Activated effector memory CD4-positive, alpha-beta T cell treated with Interleukin-2 at 50 U/mL for 16 hours (primary cell): Measurements from ENCODE around the gene CLUH.
"Not testable (repeated sequence)": the region's sequence is repeated elsewhere in the genome, so short reads cannot be mapped to it uniquely, and the experiment has no call there.

Experiments used
- DNase-seq: peaks from one replicate; pipeline ENCODE4 v3.0.0-alpha.2; 2020

Gene CLUH

DNA sequence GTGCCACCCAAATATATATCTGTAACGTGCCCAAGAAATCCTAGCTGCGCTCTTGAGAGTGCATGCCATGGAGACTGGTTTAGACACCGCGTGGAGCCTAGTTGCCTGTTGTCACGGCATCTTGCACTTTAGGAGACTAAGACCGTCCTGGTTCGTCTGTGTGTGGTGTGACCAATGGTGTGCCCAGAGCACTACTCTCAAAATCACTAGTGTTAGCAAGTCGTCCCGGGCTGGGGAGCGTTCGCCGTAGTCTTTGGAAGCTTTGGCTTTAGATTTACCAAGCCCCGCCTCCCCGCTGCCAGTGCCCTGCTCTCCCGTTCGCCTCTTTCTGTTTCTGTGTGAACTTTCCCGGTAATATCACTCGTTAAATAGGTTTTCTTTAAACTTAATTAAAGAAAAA lies 27.0 kb downstream of the CLUH start:
- no peak for DNase-seq

DNA sequence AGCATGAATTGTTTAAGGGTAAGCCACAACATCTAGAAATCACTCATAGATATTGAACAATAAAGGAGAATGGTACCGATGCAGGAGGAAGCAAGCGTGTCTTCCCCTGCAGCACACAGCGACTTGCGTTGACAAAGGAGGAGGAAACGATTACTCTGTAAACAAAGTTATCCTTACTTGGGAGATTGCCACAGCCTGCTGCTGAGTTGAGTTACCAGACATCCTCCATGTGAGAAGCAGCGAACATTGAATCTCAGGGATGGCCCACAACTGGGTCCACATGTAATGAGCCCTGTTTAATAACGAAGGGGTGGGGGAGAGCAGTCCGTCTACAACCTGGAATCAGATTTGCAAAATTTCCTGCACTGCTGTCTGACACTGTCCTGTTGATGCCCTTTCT lies 27.7 kb downstream of the CLUH start:
- no peak for DNase-seq

DNA sequence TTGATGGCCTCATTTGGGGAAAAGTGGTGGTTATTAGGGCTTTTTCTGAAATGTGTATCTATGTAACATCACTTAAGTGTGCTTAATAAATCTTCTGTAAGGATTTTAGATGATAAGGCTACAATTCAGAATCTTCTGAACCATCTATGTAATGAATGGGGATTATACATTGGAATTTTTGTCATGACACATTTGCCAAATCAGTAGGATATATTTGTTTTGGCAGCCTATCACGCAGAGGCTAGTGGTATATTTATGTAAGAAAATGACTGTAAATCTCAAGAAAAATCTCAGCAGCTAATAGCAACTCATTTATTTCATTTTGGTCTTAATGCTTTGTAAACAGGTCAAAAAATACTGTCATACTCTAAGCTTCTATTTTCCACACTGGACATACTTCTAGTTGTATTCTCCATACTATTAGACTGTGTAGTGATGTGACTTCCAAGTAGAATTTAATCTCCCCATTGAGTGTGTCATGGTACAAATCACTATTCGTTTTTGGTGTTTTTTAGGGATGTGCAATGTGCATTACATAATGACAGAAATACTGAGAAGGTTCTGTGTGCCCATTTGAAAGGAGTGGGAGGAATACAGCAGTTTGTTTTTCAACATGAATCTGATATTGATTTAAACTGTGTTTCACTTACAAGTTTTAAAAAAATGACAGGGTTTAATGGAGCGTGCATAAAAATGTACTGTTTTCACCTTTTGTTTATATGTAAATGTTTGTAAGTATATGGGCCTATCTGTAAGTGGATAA lies 29.2 kb downstream of the CLUH start:
- no peak for DNase-seq

GRCh38 chr17:2681650-2682049 lies 29.9 kb downstream of the CLUH start:
- DNase-seq = no peak

DNA sequence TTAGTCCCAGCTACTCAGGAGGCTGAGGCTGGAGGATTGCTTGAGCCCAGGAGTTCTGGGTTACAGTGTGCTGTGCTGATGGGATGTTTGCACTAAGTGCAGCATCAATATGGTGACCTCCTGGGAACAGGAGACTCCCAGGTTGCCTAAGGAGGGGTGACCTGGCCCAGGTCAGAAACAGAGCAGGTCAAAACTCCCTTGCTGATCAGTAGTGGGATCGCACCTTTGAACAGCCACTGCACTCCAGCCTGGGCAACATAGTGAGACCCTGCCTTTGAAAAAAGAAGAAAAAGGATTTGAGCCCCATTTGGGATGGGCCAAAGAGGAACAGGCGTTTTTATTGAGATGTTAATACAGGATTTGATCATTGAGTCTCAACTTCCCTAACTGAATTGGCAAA lies 30.6 kb downstream of the CLUH start:
- DNase-seq = no peak

DNA sequence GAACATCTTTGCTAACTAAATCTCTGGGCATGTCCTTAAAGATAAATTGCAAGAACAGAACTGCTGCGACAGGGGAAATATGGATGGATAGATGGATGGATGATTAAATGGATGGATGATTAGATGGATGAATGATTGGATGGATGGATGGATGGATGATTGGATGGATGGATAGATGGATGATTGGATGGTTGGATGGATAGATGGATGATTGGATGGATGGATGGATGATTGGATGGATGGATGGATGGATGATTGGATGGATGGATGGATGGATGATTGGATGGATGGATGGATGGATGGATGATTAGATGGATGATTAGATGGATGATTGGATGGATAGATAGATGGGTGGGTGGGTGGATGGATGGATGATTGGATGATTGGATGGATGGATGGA lies 32.3 kb downstream of the CLUH start:
- DNase-seq = not testable (repeated sequence)

- no peak for DNase-seq
Measured at GRCh38 chr17:2672026-2672425, 39.5 kb downstream of the CLUH start.

DNA sequence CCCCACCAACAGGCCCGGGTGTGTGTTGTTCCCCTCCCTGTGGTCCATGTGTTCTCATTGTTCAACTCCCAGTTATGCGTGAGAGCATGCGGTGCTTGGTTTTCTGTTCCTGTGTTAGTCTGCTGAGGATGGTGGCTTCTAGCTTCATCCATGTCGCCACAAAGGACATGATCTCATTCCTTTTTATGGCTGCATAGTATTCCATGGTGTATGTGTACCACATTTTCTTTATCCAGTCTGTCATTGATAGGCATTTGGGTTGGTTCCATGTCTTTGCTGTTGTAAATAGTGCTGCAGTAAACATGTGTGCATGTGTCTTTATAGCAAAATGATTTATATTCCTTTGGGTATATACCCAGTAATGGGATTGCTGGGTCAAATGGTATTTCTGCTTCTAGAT lies 51.2 kb downstream of the CLUH start:
- not testable (repeated sequence) for DNase-seq

DNA sequence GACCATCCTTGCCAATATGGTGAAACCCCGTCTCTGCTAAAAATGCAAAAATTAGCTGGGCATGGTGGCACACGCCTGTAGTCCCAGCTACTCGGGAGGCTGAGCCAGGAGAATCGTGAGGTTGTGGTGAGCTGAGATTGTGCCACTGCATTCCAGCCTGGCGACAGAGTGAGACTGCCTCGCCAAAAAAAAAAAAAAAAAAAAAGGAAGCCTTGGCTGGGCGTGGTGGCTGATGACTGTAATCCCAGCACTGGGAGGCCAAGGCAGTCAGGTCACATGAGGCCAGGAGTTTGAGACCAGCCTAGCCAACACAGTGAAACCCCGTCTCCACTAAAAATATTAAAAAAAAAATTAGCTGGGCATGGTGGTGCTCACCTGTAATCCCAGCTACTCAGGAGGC lies 52.2 kb downstream of the CLUH start:
- not testable (repeated sequence) for DNase-seq

DNA sequence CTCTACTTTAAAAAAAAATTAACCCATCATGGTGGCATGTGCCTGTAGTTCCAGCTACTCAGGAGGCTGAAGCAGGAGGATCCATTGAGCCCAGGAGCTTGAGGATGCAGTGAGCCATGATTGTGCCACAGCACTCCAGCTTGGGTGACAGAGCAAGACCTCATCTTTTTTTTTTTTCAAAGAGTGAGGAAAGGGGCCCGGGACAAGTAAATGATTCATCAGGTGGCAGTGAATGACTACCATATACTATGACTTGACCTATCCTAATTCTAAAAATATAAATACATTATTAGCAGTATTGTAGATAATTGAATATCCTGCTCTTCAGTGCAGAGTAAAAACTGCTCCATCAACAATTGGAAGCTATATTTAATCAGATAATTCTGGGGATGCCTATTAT lies 55.3 kb downstream of the CLUH start:
- DNase-seq = no peak

DNA sequence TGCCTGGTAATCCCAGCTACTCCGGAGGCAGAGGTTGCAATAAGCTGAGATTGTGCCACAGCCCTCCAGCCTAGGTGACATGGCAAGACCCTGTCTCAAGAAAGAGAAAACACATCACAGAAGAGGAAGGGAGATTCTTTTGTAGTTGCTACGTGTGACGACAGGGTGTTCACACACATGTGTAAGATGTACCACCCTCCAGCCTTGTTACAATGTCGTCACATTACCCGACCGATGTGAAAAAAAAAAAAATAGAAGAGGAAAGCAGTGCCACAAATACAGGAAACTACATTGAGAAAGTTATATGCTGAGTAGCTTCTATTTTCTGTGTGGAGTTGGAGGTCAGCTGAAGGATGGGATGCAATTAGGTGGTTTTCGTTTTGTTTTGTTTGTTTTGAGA lies 56.0 kb downstream of the CLUH start:
- DNase-seq = no peak

GRCh38 chr17:2652911-2653310 lies 58.7 kb downstream of the CLUH start:
- not testable (repeated sequence) for DNase-seq

- DNase-seq = no peak
Measured at GRCh38 chr17:2649191-2649590, 62.4 kb downstream of the CLUH start.

DNA sequence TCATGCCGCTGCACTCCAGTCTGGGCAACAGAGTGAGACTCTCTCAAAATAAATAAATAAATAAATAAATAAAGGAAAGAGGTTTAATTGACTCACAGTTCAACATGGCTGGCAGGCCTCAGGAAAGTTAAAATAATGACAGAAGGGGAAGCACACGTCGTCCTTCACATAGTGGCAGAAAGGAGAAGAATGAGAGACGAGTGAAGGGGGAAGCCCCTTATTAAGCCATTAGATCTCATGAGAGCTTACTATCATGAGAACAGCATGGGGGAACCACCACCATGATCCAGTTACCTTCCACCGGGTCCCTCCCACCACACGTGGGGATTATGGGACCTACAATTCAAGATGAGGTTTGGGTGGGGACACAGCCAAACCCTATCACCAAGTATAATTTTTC lies 63.6 kb downstream of the CLUH start:
- DNase-seq = no peak

DNA sequence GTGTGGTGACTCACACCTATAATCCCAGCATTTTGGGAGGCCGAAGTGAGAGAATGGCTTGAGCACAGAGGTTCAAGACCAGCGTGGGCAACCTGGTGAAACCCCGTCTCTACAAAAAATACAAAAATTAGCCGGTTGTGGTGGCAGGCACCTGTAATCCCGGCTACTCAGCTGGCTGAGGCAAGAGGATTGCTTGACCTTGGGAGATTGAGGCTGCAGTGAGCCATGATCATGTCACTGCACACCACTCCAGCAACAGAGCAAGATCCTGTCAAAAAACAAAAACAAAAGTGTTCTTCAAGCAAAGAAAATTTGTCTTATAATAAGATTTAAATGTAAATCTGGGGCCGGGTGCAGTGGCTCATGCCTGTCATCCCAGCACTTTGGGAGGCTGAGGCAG lies 66.6 kb downstream of the CLUH start:
- no peak for DNase-seq
